ENCODE data around the gene TCAIM. TPM values are rescaled to one million over a fixed set of nuclear protein-coding genes. Genes with fewer than 3 reads are reported as not detected.

Gene TCAIM
- total RNA-seq, 3 donors from 2014 or later, result 22.3 to 27.2 (median 22.7) TPM

DNA sequence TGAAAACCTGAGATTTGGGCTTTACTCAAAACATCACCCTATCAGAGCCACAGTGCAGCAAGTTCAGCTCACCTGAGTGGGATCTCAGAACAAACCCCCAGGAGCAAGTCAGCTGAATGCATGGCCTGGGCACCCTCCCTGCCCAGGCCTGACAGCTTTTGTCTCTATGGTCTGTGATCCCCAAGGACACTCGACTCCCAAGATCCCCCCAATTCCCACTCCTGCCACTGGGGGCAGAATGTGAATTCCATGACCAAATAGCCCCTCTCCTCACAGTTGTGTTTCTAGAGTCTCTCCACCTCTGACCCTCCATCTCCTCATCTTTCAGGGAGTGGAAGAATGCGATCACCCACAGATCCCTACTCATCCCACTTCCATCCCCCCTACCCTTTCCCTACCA lies 80.0 kb downstream of the TCAIM start:
- no peak for DNase-seq
- Histone ChIP-seq H3K4me3 (no peak overlapping the region), H3K9me3 (no peaks in the 10 kb centered on the region), H3K4me1 (ENCODE audit: low read depth) (no peaks in the 10 kb centered on the region), H3K36me3 (ENCODE audit: low read depth) (no peaks in the 10 kb centered on the region)
- ATAC-seq, result no peak
- no peak for TF ChIP-seq CTCF (IDR thresholded peaks at IDR 0.05)
- intact Hi-C loops (cut with DNase I, micrococcal nuclease), result no loop called here

DNA sequence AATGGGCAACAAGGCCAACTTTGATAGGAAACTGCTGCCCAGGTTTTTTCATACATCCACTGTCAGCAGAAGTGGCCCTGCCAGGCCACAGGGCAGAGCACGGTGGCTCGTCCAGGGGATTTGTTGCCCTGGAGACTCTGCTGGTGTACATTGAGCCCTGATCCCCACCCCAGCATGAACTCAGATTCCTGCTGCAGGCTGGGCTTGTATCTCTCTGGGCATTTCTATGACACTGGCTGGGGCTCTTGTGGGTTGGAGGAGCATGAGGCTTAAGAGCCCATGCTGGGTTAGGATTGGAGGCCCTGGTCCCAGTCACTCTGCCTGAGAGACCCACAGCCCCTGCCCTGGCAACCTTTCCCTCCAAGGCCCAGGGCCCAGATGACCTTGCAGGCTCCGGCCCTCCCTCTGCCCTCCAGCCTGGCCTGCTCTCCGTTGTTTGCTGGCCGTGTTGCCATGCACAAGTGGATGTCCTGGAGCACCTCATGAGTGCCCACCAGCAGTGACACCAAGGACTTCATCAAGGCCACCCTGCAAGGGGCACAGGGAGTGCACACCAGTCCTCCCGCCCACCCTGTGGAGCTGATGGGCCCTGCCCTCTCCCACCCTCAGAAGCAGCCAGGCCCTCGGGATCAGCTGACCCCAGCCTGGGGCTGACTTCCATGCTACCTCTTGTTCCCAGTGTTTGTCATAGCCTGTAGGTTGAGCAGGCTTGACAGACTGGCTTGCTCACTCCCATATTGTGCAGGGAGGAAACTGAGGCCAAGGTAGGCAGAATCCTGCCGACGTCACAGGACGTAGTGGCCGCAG lies 80.8 kb downstream of the TCAIM start:
- no peaks in the 10 kb centered on the region for H3K9me3 ChIP-seq
- intact Hi-C loops (cut with DNase I, micrococcal nuclease), result no loop called here
- H3K4me3 ChIP-seq, result no peak overlapping the region
- H3K36me3 ChIP-seq (ENCODE audit: low read depth), result no peaks in the 10 kb centered on the region
- TF ChIP-seq CTCF (IDR thresholded peaks at IDR 0.05), result no peak
- no peak for DNase-seq
- no peak for ATAC-seq
- no peaks in the 10 kb centered on the region for H3K4me1 ChIP-seq (ENCODE audit: low read depth)

- Histone ChIP-seq H3K36me3 (ENCODE audit: low read depth) (no peaks in the 10 kb centered on the region), H3K4me1 (ENCODE audit: low read depth) (no peaks in the 10 kb centered on the region), H3K9me3 (no peaks in the 10 kb centered on the region), H3K4me3 (no peak overlapping the region)
- no peak for TF ChIP-seq CTCF (IDR thresholded peaks at IDR 0.05)
- no peak for ATAC-seq
- no peak for DNase-seq
- intact Hi-C loops (cut with DNase I, micrococcal nuclease), result no loop called here
Observed at GRCh38 chr3:44419923-44420650, 81.5 kb downstream of the TCAIM start.

GRCh38 chr3:44420676-44421075 lies 82.1 kb downstream of the TCAIM start:
- DNase-seq, result no peak
- no peak overlapping the region for H3K4me3 ChIP-seq
- no peak for ATAC-seq
- intact Hi-C loops (cut with DNase I, micrococcal nuclease), result no loop called here
- H3K4me1 ChIP-seq (ENCODE audit: low read depth), result no peaks in the 10 kb centered on the region
- TF ChIP-seq CTCF (IDR thresholded peaks at IDR 0.05), result no peak
- no peaks in the 10 kb centered on the region for H3K9me3 ChIP-seq
- H3K36me3 ChIP-seq (ENCODE audit: low read depth), result no peaks in the 10 kb centered on the region

- no peak for TF ChIP-seq CTCF (IDR thresholded peaks at IDR 0.05)
- no peaks in the 10 kb centered on the region for H3K36me3 ChIP-seq (ENCODE audit: low read depth)
- no peak overlapping the region for H3K4me3 ChIP-seq
- no peaks in the 10 kb centered on the region for H3K4me1 ChIP-seq (ENCODE audit: low read depth)
- intact Hi-C loops (cut with DNase I, micrococcal nuclease), result no loop called here
- DNase-seq (no peak), ATAC-seq (no peak)
- no peaks in the 10 kb centered on the region for H3K9me3 ChIP-seq
Observed at GRCh38 chr3:44421280-44421679, 82.7 kb downstream of the TCAIM start.
